GM19467 (cell line): Measurements from ENCODE around the gene ACTR3C.

ENCODE experiments used
- ATAC-seq: cut with Tn5 transposase; IDR thresholded peaks from one replicate; pipeline ENCODE4 v1.9.1; 2021; ENCODE audit warnings: mild to moderate bottlenecking, moderate library complexity; ENCODE audit not compliant: unreplicated experiment

Gene ACTR3C

DNA sequence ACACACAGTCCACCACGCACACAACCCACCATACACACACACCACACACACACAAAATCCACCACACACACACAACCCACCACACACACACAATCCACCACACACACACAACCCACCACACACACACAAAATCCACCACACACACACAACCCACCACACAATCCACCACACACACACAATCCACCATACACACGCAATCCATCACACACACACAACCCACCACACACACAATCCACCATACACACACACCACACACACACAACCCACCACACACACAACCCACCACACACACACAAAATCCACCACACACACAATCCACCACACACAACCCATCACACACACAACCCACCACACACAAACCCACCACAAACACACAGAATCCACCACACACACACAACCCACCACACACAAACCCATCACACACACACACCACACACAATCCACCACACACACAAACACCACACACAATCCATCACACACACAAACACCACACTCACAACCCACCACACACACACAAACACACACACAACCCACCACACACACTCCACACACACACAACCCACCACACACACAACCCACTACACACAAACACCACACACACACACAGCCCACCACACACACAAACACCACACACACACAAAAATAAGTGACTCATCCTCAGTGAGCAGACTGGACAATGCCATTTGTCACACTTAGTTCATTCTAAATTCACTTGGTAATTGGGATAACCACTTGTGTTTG, 36.4 kb upstream of the ACTR3C start:
- no peak for ATAC-seq

DNA sequence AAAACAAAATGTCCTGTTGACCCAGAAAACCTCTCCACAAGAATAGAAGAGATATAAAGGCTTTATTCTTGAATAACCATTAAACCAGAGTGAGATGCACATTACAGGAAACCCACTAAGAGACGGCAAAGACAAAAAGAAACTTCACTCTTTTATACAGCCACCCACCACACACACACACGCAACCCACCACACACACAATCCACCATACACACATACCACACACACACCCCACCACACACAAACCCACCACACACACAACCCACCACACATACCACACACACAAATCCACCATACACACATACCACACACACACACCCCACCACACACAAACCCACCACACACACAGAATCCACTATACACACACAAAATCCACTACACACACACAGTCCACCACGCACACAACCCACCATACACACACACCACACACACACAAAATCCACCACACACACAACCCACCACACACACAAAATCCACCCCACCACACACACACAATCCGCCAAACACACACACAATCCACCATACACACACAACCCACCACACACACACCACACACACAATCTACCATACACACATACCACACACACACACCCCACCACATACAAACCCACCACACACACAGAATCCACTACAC, 35.8 kb upstream of the ACTR3C start:
- ATAC-seq: no peak

DNA sequence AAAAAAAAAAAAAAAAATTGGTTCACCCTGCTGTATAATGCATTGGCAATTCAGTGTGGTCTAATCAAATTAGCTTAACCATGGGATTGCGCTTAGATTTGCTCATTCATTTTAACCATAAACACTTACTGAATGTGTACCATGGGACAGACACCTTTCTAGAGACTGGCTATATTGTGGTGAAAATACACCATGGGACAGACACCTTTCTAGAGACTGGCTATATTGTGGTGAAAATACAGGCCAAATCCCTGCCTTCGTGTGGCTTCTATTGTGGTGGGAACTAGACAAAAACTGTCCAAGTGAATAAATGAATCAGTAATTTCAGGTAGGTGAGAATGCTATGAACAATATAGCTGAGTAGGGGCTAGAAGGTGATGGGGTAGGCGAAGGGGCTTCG, 35.1 kb upstream of the ACTR3C start:
- no peak for ATAC-seq

DNA sequence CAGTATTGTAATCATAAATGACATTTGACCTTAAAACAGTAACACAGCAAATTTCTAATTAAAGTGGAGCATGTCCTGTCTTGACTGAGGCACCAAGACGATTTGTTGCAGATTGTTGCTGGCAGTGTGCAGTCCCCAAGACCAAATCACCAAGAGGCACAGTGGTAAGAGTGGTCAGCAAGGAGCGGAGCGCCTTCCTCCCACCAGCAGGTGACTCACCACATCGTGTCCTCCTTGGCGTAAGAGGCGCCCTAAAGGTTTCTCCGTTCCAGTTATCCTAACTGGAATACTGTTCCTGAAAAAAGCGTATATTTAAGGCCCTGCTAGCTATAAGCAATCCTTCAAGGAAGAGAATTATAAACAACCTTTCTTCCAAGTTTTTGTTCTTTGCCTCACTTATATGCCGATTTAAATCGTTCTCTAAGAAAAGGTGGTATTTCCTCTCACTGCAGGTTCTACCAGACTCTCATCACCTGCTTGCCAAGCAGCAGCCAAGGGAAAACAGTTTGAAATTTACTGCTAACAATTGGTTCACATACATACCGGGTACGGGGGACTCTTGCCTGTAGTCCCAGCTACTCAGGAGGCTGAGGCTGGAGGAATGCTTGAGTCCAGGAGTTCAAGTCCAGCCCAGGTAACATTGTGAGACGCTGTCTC, 34.6 kb upstream of the ACTR3C start:
- no peak for ATAC-seq

DNA sequence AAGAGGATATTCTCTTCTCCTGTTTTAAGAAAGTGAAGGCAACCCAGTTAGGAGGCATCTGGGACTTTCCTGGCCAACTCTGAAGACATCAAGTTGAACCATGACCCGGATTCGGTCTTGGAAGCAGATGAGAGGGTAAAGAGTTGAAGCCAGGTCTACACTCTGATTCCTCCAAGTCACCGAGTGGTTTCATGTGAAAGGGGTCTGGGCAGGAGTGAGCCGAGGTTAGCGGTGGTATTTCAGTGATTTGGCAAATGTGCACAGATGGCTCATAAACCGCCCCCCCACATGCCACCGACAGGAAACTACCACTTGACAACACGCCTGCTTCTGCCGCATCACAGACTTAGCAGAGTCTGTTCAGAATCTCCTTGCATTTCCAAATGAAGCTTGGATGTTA, 33.9 kb upstream of the ACTR3C start:
- no peak for ATAC-seq

DNA sequence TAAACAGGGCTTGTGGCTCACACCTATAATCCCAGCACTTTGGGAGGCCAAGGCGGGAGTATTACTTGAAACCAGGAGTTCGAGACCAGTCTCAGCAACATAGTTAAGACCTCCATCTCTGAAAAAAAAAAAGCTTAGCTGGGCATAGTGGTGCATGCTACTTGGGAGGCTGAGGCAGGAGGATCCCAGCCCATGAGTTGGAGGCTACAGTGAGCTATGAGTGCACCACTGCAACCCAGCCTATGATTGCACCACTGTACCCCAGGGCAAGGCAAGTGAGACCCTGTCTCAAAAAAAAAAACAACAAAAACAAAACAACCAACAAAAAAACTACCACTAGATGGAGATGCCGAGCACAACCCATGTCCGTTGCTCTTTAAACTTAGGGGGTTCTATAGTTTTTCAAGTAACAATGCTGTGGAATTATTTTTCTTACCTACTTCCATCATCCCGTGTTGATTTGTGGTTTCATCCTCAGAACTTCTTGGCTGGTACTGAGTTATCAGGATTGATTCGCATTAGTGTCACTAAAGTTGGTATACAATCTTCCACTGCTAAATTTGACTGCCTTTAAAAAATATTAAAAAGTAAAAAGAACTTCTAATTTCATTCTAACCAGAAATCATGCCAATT, 33.0 kb upstream of the ACTR3C start:
- ATAC-seq: no peak

DNA sequence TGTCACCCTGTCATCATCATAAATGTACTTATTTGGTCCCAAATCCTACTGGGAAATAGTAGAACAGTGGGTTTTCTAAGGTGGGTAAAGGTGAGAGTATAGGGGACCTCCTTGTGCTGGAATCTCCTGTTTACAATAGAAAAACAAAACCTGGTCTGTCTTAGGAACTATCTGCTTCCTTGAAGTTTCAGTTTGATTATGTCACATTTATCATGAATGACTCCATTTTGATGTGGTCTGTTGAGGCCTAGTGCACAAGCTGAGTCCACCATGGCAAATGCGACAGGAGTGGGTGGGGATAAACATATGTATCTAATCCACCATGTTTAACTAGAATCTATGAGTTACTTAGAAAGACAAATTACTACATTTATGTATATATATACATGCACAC, 32.3 kb upstream of the ACTR3C start:
- ATAC-seq: no peak

DNA sequence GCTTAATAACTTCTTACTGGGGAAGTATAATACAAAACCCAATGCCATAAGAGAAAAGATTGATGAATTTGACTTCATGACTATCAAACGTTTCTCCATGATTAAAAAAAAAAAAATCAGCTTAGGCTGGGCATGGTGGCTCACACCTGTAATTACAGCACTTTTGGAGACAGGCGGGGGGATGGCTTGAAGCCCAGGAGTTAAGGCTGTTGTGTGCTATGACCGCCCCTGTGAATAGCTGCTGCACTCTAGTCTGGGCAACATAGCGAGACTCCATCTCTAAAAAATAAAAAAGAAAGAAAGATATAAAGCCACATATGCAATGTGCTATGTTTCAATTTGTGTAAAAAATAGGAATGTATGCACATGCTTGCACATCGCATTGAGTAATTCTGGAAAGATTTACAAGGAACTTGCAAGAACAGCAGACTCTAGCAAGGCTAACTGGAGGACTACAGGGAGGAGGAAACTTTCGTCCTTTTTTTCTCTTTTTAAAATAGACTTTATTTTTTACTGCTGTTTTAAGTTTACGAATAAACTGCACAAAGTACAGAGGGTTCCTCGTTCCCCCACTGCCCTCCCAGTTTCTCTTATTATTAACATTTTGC, 28.3 kb upstream of the ACTR3C start:
- ATAC-seq: no peak

DNA sequence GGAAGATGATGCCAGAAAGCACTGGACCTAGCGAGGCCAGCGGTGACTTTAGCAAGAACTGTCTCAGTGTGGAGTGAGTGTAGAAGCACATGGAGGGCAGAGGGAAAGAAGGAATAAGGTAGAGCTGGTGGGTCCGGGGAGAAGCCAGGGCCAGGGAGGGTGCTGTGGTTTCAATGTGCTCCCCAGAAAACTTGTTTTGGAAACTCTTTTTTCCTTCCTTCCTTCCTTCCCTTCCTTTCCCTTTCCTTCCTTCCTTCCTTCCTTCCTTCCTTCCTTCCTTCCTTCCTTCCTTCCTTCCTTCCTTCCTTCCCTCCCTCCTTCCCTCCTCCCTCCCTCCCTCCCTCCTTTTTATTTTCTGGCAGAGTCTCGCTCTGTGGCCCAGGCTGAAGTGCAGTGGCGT, 23.6 kb upstream of the ACTR3C start:
- ATAC-seq: no peak

DNA sequence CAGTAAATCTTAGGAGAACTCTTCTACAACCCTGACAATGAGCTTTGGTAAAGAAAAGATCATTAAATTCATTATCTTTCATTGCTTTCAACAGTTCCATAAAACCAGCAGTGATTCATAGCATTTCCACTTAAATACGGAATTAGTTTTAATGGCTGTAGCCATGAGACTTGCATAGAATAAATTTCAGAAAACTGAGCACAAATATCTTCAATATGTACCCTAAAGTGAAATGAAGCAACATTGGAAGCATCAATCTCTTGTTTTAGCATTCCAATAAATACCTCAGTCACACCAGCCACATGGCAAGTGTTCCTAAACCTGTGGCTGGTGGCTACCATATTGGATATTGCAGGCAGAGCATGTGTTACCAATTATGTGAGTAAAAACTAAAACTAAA, 21.7 kb upstream of the ACTR3C start:
- no peak for ATAC-seq

DNA sequence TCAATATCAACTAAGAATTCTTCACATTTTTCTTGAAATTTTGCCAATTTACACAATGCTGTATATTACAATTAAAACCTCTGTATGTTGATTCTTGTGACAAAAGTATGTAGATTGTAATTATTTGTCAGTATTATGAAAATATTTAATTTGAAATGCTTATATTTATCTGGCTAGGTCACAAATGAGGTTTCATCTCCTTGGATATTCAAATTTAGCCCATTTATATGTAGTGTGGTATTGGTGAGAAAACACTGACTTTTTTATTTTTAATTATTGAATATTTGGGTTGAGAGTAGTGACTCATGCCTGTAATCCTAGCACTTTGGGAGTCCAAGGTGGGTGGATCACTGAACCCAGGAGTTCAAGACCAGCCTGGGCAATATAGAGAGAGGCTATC, 21.0 kb upstream of the ACTR3C start:
- ATAC-seq: no peak

DNA sequence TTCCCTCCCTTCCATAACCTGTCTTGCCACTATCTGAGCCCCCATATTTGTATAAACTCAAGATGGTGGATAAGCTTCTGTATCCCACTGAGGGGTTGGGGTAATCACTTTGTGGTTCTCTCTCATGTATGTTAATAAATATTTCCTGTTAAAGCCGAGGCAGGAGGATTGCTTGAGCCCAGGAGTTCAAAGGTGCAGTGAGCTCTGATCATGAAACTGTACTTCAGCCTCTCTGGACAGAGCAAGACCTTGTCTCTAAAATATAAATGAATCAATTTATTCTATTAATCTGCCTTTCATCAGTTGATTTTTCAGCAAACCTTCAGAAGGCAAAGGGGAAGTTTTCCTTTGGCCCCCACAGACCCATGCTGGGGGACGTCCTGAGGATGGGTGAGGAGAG, 19.9 kb upstream of the ACTR3C start:
- ATAC-seq: no peak

DNA sequence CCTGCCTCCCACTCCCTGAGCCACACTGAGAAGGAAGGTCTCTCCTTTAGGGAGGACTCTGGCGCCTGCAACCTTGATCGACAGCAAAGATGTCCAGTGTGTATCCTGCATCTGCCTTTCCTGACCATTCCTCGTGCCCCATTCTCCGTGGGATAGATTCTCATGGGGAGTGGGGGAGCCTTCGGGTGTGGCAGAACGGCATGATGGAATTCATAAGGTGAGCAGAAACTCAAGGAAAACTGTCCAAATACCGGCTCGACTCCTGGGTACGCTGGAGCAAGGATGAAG, 18.7 kb upstream of the ACTR3C start:
- no peak for ATAC-seq

DNA sequence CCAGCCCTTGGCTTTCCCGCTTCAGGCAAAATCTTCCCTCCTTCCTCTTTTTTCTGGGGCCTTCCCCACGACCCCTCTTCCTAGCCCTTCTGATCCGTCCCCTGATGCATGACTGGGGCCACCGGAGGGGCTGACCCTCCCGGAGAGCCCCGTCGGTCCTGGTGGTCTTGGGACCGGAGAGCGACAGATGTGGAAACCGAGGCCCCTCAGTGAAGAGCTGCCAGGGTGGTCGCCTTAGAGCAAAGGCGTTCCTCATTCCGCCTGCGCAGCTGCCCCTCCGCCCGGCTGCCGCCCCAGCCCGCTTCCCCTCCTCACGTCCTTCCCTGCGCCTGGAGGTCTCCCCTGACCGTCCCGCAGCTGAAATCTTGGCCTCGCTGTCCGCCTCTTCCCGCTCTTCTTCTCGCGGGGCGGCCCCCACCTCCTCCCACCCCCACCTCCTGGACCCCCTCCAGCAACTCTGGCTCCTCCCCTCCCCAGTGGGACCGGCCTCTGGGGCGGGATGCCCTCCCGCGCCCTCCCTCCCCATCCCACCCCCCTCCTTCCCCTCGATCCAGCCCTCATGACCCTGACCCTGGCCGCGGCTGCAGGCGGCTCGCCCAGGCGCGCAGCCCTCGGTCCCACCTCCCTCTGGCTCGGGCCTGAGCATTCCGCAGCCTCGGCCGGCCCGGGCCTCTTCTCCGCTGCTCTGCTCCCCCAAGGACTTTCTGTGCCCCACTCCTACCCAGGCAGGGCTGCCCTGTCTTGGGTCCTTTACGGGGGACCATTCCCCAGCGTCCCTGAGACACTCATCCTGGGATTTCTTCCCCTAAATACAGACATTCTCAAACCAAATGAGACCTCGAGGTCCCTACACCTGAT, 18.1 kb upstream of the ACTR3C start, which contains the start of gene RARRES2:
RARRES2 (minus strand) TSS at position 367 of the 858 bp plus-strand sequence. CDS start 1,020 bp downstream, outside the sequence.
- ATAC-seq: no peak

DNA sequence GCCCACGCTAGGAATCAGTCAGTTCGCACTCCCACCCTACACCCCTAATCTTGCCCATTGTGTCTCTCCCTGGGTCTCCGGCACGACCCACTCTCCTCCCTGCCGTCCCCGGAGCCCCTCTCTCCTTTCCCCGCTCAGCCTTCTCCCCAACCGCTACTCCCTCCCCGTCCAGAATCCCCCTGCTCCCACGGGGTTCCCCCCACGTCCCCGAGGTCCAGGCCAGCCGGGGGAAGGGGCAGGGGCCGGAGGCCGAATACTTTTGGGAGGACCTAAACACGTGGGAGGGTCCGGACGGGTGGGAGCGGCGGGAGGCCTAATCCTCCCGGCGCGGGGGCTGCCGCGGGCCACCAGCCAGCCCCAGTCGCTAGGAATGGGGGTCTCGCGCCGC, 17.5 kb upstream of the ACTR3C start:
- ATAC-seq: no peak

DNA sequence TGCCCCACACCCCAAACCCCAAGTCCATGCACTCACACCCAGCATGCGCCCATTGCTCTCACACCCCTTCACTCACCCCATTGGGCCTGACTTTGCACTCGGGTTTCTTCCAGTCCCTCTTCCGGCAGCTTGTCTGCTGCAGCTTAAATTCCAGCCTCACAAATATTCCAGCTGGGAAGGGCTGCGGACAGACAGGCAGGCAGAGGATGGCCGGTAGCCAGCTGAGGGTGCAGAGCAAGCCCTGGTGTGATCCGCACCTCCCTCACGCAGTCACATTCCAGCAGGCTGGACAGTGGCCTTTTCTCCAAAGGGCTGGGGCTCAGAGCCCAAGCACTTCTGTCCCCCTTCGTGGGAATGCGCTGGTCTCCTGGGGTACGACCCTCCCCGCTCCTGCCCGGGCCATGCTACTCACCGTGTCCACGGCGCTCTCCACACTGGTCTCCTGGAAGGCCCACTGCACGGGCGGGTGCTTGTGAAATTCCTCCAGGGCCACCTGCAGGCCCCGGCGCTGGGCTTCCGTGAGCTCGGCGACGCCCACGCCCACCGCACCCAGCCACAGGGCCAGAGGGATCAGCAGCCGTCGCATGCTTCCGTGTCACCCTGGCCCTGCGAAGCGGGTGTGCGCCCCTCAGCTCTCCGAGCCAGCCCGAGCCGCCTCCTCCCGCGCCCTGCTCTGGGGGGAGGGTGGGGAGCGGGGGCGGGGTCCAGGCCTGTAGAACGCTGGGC, 16.8 kb upstream of the ACTR3C start:
- no peak for ATAC-seq

DNA sequence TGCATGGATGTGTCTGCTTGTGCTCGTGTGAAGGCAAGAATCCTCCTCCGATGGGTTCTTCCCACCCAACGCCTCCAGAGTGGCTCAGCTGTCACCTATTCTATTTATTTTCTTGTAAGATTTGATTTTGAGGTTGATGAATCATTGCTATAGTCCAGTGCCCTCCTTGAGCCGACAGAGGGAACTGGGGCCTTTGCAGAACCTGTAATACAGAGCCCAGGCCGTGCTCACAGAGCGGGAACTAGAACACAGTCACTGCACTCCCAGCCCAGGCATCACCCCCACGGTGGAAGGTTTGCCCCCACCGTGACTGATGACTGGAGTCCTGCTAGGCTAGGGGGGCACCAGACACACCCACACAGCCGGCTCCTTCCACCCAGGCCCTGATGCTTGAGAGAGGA, 16.1 kb upstream of the ACTR3C start:
- no peak for ATAC-seq

DNA sequence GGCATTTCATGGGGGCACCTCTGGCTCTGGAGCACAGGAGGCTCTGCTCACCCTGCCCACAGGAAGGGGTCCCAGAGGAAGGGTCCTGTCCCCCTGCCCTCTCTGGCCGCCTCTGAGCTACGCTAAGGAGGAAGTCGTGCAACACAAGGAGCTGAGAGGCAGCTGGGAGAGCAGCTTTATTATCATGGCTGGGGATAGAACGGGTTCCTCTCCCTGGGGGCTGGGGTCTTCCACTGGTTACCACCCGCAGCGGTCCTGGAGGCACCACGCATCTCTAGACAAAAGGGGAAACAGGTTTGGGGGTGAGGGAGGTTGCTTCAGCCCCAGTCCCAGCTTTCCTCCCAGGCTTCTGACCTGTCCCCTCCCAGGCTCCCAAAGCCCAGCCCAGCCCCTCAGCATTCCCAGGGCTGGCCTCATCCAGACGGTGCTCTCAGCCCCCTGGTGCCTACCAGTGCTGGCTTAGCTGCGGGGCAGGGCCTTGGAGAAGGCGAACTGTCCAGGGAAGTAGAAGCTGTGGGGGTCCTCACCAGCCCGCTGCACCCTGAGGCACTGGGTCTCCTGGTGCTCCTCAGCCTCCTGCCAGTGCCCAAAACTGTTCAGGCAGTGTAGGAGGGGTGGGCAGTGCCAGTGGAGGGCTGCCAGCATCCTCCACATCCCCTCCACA, 15.0 kb upstream of the ACTR3C start:
- ATAC-seq: no peak

DNA sequence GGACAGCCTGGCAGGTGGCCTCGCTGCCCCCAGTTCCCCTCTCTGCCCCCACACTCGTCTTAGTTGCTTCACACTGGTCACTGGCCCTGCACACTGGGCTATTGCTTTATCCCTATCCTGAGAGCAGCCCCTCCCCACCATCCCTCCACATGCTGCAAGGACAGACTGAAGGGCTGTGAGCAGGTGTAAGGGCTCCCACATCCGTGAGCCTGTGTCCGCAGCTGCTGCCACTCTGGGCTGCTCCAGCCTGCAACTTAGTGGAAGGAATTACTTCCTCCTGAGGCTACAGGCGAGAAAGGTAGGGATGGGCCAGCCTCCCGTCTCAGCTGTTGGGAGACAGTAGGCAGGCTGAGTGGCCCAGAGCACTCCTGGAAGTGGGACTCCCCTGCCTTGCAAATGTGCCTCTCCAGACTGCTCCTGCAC, 14.3 kb upstream of the ACTR3C start:
- no peak for ATAC-seq
